Measurements from ENCODE around the gene GFRA1. TPM values are rescaled to one million over a fixed set of nuclear protein-coding genes. Genes with fewer than 3 reads are reported as not detected.

GFRA1 gene
- total RNA-seq, 1 experiment from 2014 or later: 0.30 TPM

GRCh38 chr10:116307455-116307854 lies 34.4 kb upstream of the GFRA1 start:
- H3K27me3 ChIP-seq (ENCODE audit: insufficient read depth, low read length): peaks cover 29% of the 10 kb centered on the region
- H3K9me3 ChIP-seq (ENCODE audit: control insufficient read depth in 1 of 2, insufficient read depth in 1 of 2, low read depth in 1 of 2, low read length in 2 of 2): no peaks in the 10 kb centered on the region
- no peak overlapping the region for H3K4me3 ChIP-seq (replicated peaks in 1 of 2; ENCODE audit: low read depth in 1 of 2, low read length in 2 of 2)
- H3K4me2 ChIP-seq (ENCODE audit: low read length): no peak overlapping the region
- RAD21 ChIA-PET (ENCODE audit: low non-redundant PET in 1 of 2, low total read pairs in 2 of 2, uncharacterized antibody in 2 of 2, unreplicated experiment in 2 of 2): no interaction called here
- ATAC-seq: no peak
- DNase-seq (ENCODE audit: low read depth, low spot score): no peak
- H3K9me2 ChIP-seq (ENCODE audit: insufficient read depth): no peaks in the 10 kb centered on the region
- no peaks in the 10 kb centered on the region for H3K79me2 ChIP-seq (ENCODE audit: insufficient read depth, low read length)
- no peak for TF ChIP-seq CEBPB (IDR thresholded peaks at IDR 0.05; ENCODE audit: low read depth)
- no peak for TF ChIP-seq ZBTB33 (IDR thresholded peaks at IDR 0.05; ENCODE audit: extremely low read depth, insufficient replicate concordance, low read length)
- TF ChIP-seq SIN3A (IDR thresholded peaks at IDR 0.05; ENCODE audit: low read depth): no peak
- TF ChIP-seq EZH2phosphoT487 (IDR thresholded peaks at IDR 0.05; ENCODE audit: borderline replicate concordance): no peak
- no peak for TF ChIP-seq POLR2AphosphoS5 (IDR thresholded peaks at IDR 0.05; ENCODE audit: low read depth, low read length)
- no peak for TF ChIP-seq ELF1 (IDR thresholded peaks at IDR 0.05; ENCODE audit: borderline replicate concordance, low read depth)
- TF ChIP-seq ZNF274 (IDR thresholded peaks at IDR 0.05; ENCODE audit: low read depth, low read length): no peak
- TF ChIP-seq CBX3 (IDR thresholded peaks at IDR 0.05; ENCODE audit: low read depth): no peak
- no peak for TF ChIP-seq JUND (IDR thresholded peaks at IDR 0.05)
- TF ChIP-seq SRF (IDR thresholded peaks at IDR 0.05; ENCODE audit: low read depth): no peak
- TF ChIP-seq POLR2A (IDR thresholded peaks at IDR 0.05; ENCODE audit: borderline replicate concordance, extremely low read depth, insufficient read depth, insufficient read length): no peak
- TF ChIP-seq REST (IDR thresholded peaks at IDR 0.05; ENCODE audit: low read depth): no peak
- no peak for TF ChIP-seq MAX (IDR thresholded peaks at IDR 0.05)
- TF ChIP-seq SP1 (IDR thresholded peaks at IDR 0.05; ENCODE audit: low read depth): no peak
- TF ChIP-seq CTCF (IDR thresholded peaks at IDR 0.05 in 2 of 3, conservative IDR thresholded peaks at IDR 0.05 in 1 of 3; ENCODE audit: borderline replicate concordance in 1 of 3, insufficient read depth in 1 of 3, low read depth in 2 of 3, low read length in 2 of 3): no peak
- POLR2A ChIA-PET: no interaction called here
- CTCF ChIA-PET: no interaction called here
- H3K9ac ChIP-seq (ENCODE audit: low read length): no peak overlapping the region
- BruUV-seq (replicated peaks): no TSS peak
- H4K20me1 ChIP-seq (ENCODE audit: insufficient read depth): no peaks in the 10 kb centered on the region
- no peaks in the 10 kb centered on the region for H3K4me1 ChIP-seq (ENCODE audit: control insufficient read depth in 1 of 2, insufficient read depth in 2 of 2, low read length in 2 of 2)
- no peaks in the 10 kb centered on the region for H3K36me3 ChIP-seq (ENCODE audit: control insufficient read depth in 1 of 2, insufficient read depth in 2 of 2, low read length in 2 of 2)
- intact Hi-C loops (cut with micrococcal nuclease): no loop called here
- H2AFZ ChIP-seq (ENCODE audit: low read depth, low read length, poor library complexity, severe bottlenecking): no peak overlapping the region
- H3K27ac ChIP-seq (ENCODE audit: low read depth, low read length): no peak overlapping the region
